OCI-LY3 (cell line): Measurements from ENCODE around the gene HLF.

Experiments used
- EZH2phosphoT487 ChIP-seq: fragments of 200-600 bp; shearing (Covaris generic); IDR thresholded peaks from 2 replicates; pipeline ENCODE4 v1.6.1; 2018; ENCODE audit warnings: antibody characterized with exemption, mixed run types, low read depth
- TF ChIP-seq, protein P1 (sequence below): fragments of 200-600, 300-600 bp; sonication (generic); IDR thresholded peaks from 2 replicates; pipeline ENCODE4 v1.5.1; 2014; ENCODE audit warnings: antibody characterized with exemption, low read length, low read depth

DNA sequence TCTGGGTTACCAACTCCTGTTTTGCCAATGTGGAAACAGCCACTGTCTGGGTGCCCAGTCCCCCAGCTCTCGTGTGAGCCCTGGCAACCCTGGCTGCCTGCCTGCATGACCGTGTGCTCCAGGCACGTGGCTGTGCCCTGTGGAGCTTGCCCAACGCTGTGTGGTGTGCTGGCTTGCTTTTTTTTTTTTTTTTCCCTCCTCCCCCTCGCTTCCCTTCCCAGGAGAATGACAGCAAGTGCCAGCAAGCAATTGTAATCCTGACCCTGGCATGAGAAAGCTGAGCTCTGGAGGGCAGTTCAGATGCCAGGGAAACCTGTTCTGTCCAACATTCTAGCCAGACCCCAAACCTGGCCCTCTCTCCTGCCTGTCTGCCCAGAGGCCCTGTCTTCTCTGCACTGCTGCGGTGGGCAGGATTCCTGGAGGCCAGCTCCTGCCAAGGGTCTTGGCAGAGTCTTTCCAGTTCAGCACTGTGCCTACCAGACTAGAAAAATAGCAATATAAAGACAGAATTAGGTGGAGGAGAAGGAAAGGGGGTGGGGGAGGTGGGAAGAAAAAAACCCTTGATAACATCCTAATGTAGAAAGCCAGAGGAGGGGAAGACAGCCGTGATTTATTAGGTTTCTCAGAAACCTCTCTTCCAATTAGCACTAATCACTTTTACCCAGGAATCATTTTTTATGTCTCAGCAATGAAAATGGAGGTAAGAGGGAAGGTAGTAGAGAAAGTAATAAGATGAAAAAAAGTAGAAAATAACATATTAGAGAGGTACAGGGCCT, 9.0 kb downstream of the HLF start:
- TF ChIP-seq, protein P1, sequence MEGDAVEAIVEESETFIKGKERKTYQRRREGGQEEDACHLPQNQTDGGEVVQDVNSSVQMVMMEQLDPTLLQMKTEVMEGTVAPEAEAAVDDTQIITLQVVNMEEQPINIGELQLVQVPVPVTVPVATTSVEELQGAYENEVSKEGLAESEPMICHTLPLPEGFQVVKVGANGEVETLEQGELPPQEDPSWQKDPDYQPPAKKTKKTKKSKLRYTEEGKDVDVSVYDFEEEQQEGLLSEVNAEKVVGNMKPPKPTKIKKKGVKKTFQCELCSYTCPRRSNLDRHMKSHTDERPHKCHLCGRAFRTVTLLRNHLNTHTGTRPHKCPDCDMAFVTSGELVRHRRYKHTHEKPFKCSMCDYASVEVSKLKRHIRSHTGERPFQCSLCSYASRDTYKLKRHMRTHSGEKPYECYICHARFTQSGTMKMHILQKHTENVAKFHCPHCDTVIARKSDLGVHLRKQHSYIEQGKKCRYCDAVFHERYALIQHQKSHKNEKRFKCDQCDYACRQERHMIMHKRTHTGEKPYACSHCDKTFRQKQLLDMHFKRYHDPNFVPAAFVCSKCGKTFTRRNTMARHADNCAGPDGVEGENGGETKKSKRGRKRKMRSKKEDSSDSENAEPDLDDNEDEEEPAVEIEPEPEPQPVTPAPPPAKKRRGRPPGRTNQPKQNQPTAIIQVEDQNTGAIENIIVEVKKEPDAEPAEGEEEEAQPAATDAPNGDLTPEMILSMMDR, result no peak
- TF ChIP-seq EZH2phosphoT487, result no peak
